NCI-H526 treated with DMSO at 0.1 percent for 48 hours (cell line): Measurements from ENCODE around the gene ANKS1B.
A peak's percentile ranks its signal among the peaks of the same experiment; 100 is the strongest.
"Not testable (repeated sequence)": the region's sequence is repeated elsewhere in the genome, so short reads cannot be mapped to it uniquely, and the experiment has no call there.

Experiments used
- DNase-seq: peaks from one replicate; lab custom pipeline; 2025; lab: John Stamatoyannopoulos, UW

ANKS1B gene

DNA sequence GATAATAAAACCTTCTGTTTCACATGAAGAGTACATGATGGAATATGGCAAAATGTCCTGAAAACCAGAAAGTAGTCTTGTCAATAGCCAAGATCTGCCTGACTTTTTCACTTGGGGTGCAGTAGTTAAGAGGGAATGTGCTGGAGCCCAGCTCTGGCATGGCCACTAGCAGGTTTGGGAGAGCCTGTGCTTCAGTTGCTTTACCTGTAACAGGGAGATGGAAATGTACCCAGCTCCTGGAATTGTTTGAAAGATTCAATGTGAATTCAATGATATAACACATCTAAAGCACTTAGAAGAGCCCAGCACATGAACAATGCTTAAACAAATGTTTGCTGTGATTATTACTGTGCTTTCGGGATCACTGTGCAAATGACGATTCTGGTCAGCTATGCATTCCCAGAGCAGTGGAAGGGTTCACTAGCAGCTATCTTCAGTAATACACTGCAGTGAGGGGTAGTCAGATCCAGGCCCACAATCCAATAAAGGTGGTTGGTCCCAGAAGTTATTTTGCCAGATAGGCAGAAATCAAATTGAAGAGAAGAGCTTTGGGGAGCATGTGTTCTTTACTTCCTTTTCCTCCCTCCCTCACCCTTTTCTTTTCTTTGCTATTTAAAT, 1114.7 kb downstream of the ANKS1B start:
- DNase-seq, result no peak

GRCh38 chr12:98868538-98868937, 1116.2 kb downstream of the ANKS1B start:
- no peak for DNase-seq

DNA sequence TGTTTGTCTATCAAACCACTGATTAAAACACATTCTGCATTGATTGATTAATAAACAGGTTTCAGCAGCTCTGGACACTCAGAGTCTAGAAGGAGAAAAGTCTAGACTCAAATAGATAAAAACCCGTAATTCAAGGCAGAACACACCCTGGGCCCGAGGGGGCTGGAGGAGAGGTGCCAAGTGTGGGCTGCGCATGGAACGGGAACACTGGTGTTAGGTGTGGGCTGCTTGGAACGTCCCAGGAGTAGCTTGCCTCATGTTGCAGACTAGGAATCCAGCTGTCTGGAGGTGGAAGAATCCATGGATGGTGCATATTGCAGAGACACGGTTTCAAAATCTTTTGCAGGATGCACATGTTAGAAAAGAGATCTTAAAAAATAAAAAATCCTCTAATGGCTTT, 1116.7 kb downstream of the ANKS1B start:
- no peak for DNase-seq

GRCh38 chr12:98864363-98864762, 1120.4 kb downstream of the ANKS1B start:
- DNase-seq, result no peak

GRCh38 chr12:98863167-98863566, 1121.6 kb downstream of the ANKS1B start:
- peak; percentile 75 for DNase-seq

- DNase-seq, result no peak
Measured at GRCh38 chr12:98861251-98861650, 1123.5 kb downstream of the ANKS1B start.

DNA sequence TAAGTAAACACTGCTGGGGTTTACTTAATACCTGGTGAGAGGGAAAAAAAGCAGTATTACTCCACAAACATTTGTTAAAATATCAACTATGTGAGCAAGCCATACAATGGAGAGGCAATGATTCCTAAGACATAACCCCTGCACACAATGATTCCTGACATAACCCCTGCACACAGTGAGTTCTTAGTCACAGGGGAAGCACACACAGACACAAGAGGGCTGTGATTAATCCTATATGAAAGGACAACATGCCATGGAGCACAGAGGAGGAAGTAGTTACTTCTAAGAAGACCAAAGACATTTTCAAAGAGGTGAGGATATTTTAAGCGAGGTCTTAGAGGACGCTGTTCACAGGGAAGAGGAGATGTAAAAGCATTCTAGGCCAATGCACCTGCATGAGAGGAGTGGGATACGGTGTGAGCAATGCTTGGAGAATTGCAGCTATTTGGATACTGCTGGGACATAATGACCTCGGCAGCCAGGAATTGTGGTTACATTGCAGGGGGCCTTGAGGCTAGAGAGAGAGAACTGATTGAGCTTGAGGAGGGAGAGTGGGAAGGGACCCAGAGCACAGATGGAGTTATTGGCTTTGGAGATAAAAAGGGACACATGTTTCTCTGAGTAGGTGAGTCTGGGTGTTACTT, 1127.7 kb downstream of the ANKS1B start:
- DNase-seq, result no peak

DNA sequence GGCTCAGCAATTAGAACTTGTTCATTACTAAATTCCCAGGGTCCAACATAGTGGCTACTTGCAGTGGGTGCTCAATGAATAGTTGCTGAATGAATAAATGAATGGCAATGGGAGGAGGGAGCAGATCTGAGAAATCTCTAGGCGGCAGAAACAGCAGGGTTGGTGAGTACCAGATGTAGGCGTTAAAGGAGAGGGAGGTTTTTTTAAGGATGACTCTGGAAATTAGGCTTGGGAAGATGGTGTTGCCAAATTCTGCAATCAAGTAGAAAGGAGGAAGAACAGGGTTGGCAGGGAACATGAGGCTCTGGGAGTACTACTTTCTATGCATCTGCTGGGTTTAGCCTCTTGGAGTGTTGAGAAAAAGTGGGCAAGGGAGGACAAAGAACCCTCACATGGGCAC, 1132.6 kb downstream of the ANKS1B start:
- no peak for DNase-seq

- no peak for DNase-seq
Measured at GRCh38 chr12:98847242-98847641, 1137.5 kb downstream of the ANKS1B start.

DNA sequence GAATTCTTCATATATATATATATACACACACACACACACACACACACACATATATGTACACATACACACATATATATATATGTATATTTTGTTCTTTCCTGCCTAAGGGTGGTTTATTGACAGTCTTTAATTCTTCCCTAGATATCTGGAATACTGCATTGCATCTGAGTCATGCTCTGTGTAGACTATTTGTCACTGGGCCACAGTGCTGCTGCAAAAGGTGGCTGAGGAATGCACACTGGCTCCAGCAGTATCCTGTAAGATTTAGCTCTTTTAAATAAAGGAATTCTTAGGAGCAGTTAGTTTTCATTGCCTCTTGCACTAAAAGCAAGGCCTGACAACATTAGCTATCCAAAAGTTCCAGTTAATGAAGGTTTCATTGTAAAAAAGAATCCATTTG, 1138.8 kb downstream of the ANKS1B start:
- no peak for DNase-seq

DNA sequence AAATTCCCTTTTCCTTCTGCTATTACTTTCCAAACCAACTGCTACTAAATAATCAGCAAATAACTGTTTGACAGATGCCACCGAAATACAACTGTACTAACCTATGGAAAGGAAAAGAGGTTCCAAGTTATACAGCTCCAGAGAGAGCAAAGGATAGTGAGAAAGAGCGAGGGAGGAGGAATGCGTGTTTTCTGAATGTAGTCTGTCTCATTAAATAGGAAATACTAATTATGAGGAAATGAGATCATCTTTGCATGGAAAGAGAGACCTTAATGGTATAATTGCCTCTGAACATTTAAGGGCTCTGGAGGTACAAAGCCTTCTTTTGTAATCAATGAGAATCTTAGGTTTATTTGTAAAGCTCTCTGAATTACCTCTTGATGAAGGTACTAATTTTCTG, 1144.4 kb downstream of the ANKS1B start:
- DNase-seq, result no peak

- no peak for DNase-seq
Measured at GRCh38 chr12:98838231-98838647, 1146.5 kb downstream of the ANKS1B start.

GRCh38 chr12:98837134-98837752, 1147.5 kb downstream of the ANKS1B start:
- not testable (repeated sequence) for DNase-seq

- no peak for DNase-seq
Measured at GRCh38 chr12:98830657-98831056, 1154.1 kb downstream of the ANKS1B start.

GRCh38 chr12:98828802-98829600, 1155.7 kb downstream of the ANKS1B start:
- DNase-seq, result no peak

- no peak for DNase-seq
Measured at GRCh38 chr12:98823012-98823411, 1161.7 kb downstream of the ANKS1B start.

GRCh38 chr12:98821866-98822265, 1162.9 kb downstream of the ANKS1B start:
- no peak for DNase-seq

GRCh38 chr12:98821232-98821631, 1163.5 kb downstream of the ANKS1B start:
- DNase-seq, result no peak

DNA sequence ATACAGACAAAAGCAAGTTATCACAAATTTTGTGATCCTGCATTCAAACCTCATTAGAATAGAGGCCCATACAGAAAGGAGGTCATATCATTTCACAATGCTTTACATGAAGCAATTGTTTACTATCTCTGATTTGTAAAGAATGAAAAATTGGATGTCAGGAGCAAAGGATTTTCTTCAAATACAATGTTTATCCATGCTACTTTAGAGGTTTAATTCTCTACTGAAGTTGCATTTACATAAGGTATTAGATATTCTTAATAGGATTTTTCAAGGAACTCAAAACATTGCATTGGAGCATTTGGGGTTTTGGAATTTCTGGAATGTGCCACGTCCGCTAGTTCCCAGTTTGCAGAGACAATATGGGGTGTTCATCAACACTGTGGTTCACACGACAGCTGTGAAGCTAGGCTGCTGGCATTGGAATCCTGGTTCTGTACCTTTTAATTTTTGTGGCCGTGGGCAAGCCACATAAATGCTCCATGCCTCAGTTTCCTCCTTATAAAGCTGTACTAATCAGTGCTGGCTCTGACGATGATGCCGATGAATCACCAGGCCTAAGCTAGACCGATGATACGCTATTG, 1164.8 kb downstream of the ANKS1B start:
- DNase-seq, result no peak

DNA sequence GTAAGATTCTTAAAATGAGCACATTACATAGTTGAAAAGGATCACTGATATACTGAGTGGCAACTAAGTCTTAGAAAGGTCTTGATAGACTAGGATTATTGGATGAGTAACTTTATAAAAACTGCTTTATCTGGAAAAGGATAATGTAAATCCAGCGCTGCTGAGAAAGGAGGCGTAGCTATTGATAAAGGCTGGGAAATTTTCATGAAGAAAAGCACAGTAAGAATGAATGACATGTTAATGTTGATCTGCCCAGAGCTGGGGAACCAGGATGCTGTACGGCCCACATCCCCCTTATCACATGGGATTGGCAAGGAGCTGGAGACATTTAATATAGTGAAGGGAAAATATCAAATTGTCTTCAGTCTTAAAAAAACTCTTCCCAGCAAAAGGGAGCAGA, 1165.7 kb downstream of the ANKS1B start:
- DNase-seq, result no peak

DNA sequence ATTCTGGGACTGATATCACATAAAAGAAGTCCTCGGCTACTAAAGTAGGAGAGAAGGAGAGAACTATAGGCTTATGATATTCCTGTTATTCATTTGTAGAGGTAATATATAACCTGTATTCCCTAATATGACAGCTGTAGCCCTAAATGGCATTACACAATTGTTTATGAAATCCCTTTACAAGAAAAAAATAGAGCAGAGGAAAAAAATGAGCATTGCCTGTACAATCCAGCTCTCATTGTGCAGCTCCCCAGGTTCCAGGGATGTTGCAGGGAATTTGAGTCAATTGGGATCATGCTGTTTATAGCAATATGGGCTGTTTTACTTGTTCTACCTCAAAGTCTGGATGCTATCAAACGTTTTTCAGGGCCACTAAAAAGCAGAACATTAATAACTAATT, 1166.5 kb downstream of the ANKS1B start:
- no peak for DNase-seq

- DNase-seq, result no peak
Measured at GRCh38 chr12:98817742-98818141, 1167.0 kb downstream of the ANKS1B start.
